ENCODE data around the gene DNMBP. TPM values are rescaled to one million over a fixed set of nuclear protein-coding genes. Genes with fewer than 3 reads are reported as not detected.
A peak's percentile ranks its signal among the peaks of the same experiment; 100 is the strongest.

The DNMBP gene
- total RNA-seq, 6 donors from 2014 or later = 10.1 to 18.9 (median 12.6) TPM

- Histone ChIP-seq H3K36me3 (no peaks in the 10 kb centered on the region), H3K9me3 (no peaks in the 10 kb centered on the region), H3K4me3 (no peak overlapping the region), H3K27me3 (no peaks in the 10 kb centered on the region), H3K4me1 (peaks cover 0 to 8% (median 4%) of the 10 kb centered on the region in 4 donors), H3K27ac (no peak overlapping the region)
- no peak for DNase-seq
- WGBS, 2 donors = 61 to 72% methylated on average over 2 of the region's 2 CpGs
- TF ChIP-seq POLR2AphosphoS5 (IDR thresholded peaks at IDR 0.05) (no peak), POLR2A (IDR thresholded peaks at IDR 0.05) (no peak), EP300 (IDR thresholded peaks at IDR 0.05) (no peak), CTCF (IDR thresholded peaks at IDR 0.05) (no peak)
- no peak for ATAC-seq (ENCODE audit: low FRiP score in 2 of 2)
Measured at GRCh38 chr10:100045592-100045991, 35.8 kb upstream of the DNMBP start.

- Histone ChIP-seq H3K4me1 (peaks cover 0 to 8% (median 4%) of the 10 kb centered on the region in 4 donors), H3K4me3 (no peak overlapping the region), H3K27me3 (no peaks in the 10 kb centered on the region), H3K27ac (peak overlapping the region in 3 of 4 donors; percentile 5 to 50 (median 21)), H3K36me3 (no peaks in the 10 kb centered on the region), H3K9me3 (no peaks in the 10 kb centered on the region)
- 23 to 29% methylated on average over 3 of the region's 3 CpGs for WGBS, 2 donors
- DNase-seq = no peak
- TF ChIP-seq POLR2A (IDR thresholded peaks at IDR 0.05) = no peak
- TF ChIP-seq POLR2AphosphoS5 (IDR thresholded peaks at IDR 0.05) = no peak
- TF ChIP-seq EP300 (IDR thresholded peaks at IDR 0.05) = no peak
- TF ChIP-seq CTCF (IDR thresholded peaks at IDR 0.05) = no peak
- ATAC-seq (ENCODE audit: low FRiP score in 2 of 2) = peak in 1 of 2 donors; percentile 81
Measured at GRCh38 chr10:100043796-100044195, 34.0 kb upstream of the DNMBP start.

GRCh38 chr10:100043344-100043743 lies 33.6 kb upstream of the DNMBP start:
- Histone ChIP-seq H3K27ac (peak overlapping the region in 2 of 4 donors; percentile 5 to 50), H3K27me3 (no peaks in the 10 kb centered on the region), H3K4me1 (peaks cover 0 to 8% (median 4%) of the 10 kb centered on the region in 4 donors), H3K9me3 (no peaks in the 10 kb centered on the region), H3K36me3 (no peaks in the 10 kb centered on the region), H3K4me3 (no peak overlapping the region)
- ATAC-seq (ENCODE audit: low FRiP score in 2 of 2) (no peak), DNase-seq (no peak)
- WGBS, 2 donors = 82 to 91% methylated on average over 2 of the region's 2 CpGs
- TF ChIP-seq CTCF (IDR thresholded peaks at IDR 0.05) = no peak
- TF ChIP-seq POLR2AphosphoS5 (IDR thresholded peaks at IDR 0.05) = no peak
- no peak for TF ChIP-seq EP300 (IDR thresholded peaks at IDR 0.05)
- no peak for TF ChIP-seq POLR2A (IDR thresholded peaks at IDR 0.05)

GRCh38 chr10:100041306-100042002 lies 31.7 kb upstream of the DNMBP start:
- WGBS, 2 donors = 77 to 86% methylated on average over 2 of the region's 2 CpGs
- no peak for TF ChIP-seq EP300 (IDR thresholded peaks at IDR 0.05)
- TF ChIP-seq POLR2A (IDR thresholded peaks at IDR 0.05) = no peak
- no peak for TF ChIP-seq POLR2AphosphoS5 (IDR thresholded peaks at IDR 0.05)
- no peak for TF ChIP-seq CTCF (IDR thresholded peaks at IDR 0.05)
- Histone ChIP-seq H3K27ac (no peak overlapping the region), H3K36me3 (no peaks in the 10 kb centered on the region), H3K4me1 (peaks cover 0 to 8% (median 4%) of the 10 kb centered on the region in 4 donors), H3K4me3 (no peak overlapping the region), H3K27me3 (no peaks in the 10 kb centered on the region), H3K9me3 (no peaks in the 10 kb centered on the region)
- no peak for ATAC-seq (ENCODE audit: low FRiP score in 2 of 2)
- no peak for DNase-seq
